Endothelial cell of umbilical vein (primary cell): ENCODE results near the gene GTF3C1. TPM values are rescaled to one million over a fixed set of nuclear protein-coding genes. Genes with fewer than 3 reads are reported as not detected.

Experiments
- BruUV-seq: library from RNA; stranded (reverse); fragments of 400-500 nt; replicated peaks from 2 replicates; lab custom pipeline; 2021; lab: Mats Ljungman, UMichigan
- CTCF ChIA-PET: fragments of 300-600, 350-600 bp; sonication (Branson Sonifier 250); formaldehyde crosslinking; loops from one replicate; lab custom pipeline; 2021; ENCODE audit warnings: antibody characterized with exemption, inconsistent platforms; lab: Charles Lee
- POLR2A ChIA-PET: fragments of 300-600, 350-600 bp; sonication (Branson Sonifier 250); formaldehyde crosslinking; loops from one replicate; lab custom pipeline; 2021; ENCODE audit warnings: antibody characterized with exemption, inconsistent platforms; lab: Charles Lee
- DNase-seq: peaks from one replicate; pipeline ENCODE4 v3.0.0-alpha.2; 2011; ENCODE audit warnings: low read depth, low spot score
- FAIRE-seq: peaks from 2 replicates; lab custom pipeline; 2011; peaks lifted over from hg19 to GRCh38; lab: Jason Lieb, UNC
- H2AFZ ChIP-seq: 2 replicates; pipeline ENCODE4 v1.6.0; 2012; ENCODE audit warnings: low read depth, low read length, control low read depth, inconsistent platforms
- H3K27ac ChIP-seq: 2 replicates; pipeline ENCODE4 v1.5.1; 2011; ENCODE audit warnings: low read depth, mild to moderate bottlenecking, control low read depth, low read length, moderate library complexity; ENCODE audit not compliant: insufficient read depth
- H3K27me3 ChIP-seq, 2 experiments: 2 replicates each; pipeline versions ENCODE4 v1.6.0 to v1.6.1; 2011; ENCODE audit warnings: low read length in 2 of 2, mixed read lengths in 1 of 2; ENCODE audit not compliant: control insufficient read depth in 2 of 2, insufficient read depth in 2 of 2
- H3K36me3 ChIP-seq, 2 experiments: 2 replicates in 1 of 2; 3 replicates in 1 of 2; pipeline ENCODE4 v1.5.1; 2011; ENCODE audit warnings: low read length in 2 of 2, mild to moderate bottlenecking in 1 of 2, moderate library complexity in 1 of 2; ENCODE audit not compliant: control insufficient read depth in 2 of 2, insufficient read depth in 2 of 2; ENCODE audit errors: extremely low read depth in 1 of 2
- H3K4me1 ChIP-seq: 3 replicates; pipeline ENCODE4 v1.5.1; 2011; ENCODE audit warnings: mild to moderate bottlenecking, low read length; ENCODE audit not compliant: control insufficient read depth, insufficient read depth; ENCODE audit errors: extremely low read depth
- H3K4me2 ChIP-seq: 2 replicates; pipeline ENCODE4 v1.6.1; 2011; ENCODE audit warnings: low read length, control low read depth, mixed read lengths; ENCODE audit not compliant: insufficient read depth
- H3K4me3 ChIP-seq, 3 experiments: fragments of 200-600 bp in 1 of 3; sonication (generic), shearing (Covaris generic) in 1 of 3; replicated peaks in 1 of 3; 2 replicates each; pipeline ENCODE4 v1.5.1; 2011 to 2016; ENCODE audit warnings: control low read depth in 3 of 3, low read length in 3 of 3, mild to moderate bottlenecking in 2 of 3, inconsistent platforms in 1 of 3, low read depth in 1 of 3, moderate library complexity in 1 of 3; ENCODE audit not compliant: insufficient read depth in 1 of 3
- H3K79me2 ChIP-seq: 2 replicates; pipeline ENCODE4 v1.6.0; 2012; ENCODE audit warnings: low read length, inconsistent platforms; ENCODE audit not compliant: control insufficient read depth, insufficient read depth
- H3K9ac ChIP-seq: replicated peaks from 2 replicates; pipeline ENCODE3; 2011; ENCODE audit warnings: low read length, control low read depth; ENCODE audit not compliant: insufficient read depth; ENCODE audit errors: extremely low read depth
- H3K9me1 ChIP-seq: replicated peaks from 3 replicates; pipeline ENCODE4 v1.6.0; 2011; ENCODE audit warnings: mild to moderate bottlenecking, low read length; ENCODE audit not compliant: control insufficient read depth, insufficient read depth; ENCODE audit errors: extremely low read depth
- H3K9me3 ChIP-seq: replicated peaks from 2 replicates; pipeline ENCODE4 v1.5.1; 2012; ENCODE audit warnings: low read length, inconsistent platforms; ENCODE audit not compliant: control insufficient read depth, insufficient read depth
- H4K20me1 ChIP-seq: replicated peaks from 2 replicates; pipeline ENCODE3; 2011; ENCODE audit warnings: mild to moderate bottlenecking, low read length; ENCODE audit not compliant: control insufficient read depth, insufficient read depth; ENCODE audit errors: extremely low read depth
- FOS ChIP-seq: IDR thresholded peaks from 2 replicates; pipeline ENCODE4 v1.6.1; 2011; ENCODE audit warnings: mild to moderate bottlenecking, low read length, moderate library complexity, borderline replicate concordance; ENCODE audit not compliant: insufficient read depth
- GATA2 ChIP-seq: IDR thresholded peaks from 2 replicates; pipeline ENCODE4 v1.7.0; 2011; ENCODE audit warnings: low read depth, mild to moderate bottlenecking, moderate library complexity, mixed read lengths, low read length; ENCODE audit not compliant: insufficient read length, insufficient read depth
- JUN ChIP-seq: IDR thresholded peaks from 2 replicates; pipeline ENCODE4 v1.6.1; 2011; ENCODE audit warnings: borderline replicate concordance, low read depth; ENCODE audit not compliant: insufficient read length, insufficient read depth
- MAX ChIP-seq: IDR thresholded peaks from 2 replicates; pipeline ENCODE4 v1.6.1; 2011; ENCODE audit not compliant: insufficient read depth, insufficient read length
- POLR2A ChIP-seq: IDR thresholded peaks from 2 replicates; pipeline ENCODE4 v1.6.1; 2012; ENCODE audit warnings: low read depth, mild to moderate bottlenecking, control low read depth, low read length
- dilution Hi-C: fragments of 300-500 bp; cut with MboI; formaldehyde crosslinking; loops from one replicate; pipeline ENCODE4 v1.15.0; 2019; ENCODE audit warnings: low sequenced_read_pairs; ENCODE audit not compliant: extremely low pct_ligation_motif_present
- intact Hi-C: fragments of 100-400 bp; cut with micrococcal nuclease; formaldehyde crosslinking; loops from one replicate; pipeline ENCODE4 v1.10.0; 2022
- polyA plus RNA-seq, 4 experiments: library from polyadenylated mRNA; depleted of rRNA in 3 of 4; stranded (reverse) in 3 of 4; unstranded in 1 of 4; fragments of >200 nt; gene quantifications; 2 replicates each; pipeline versions ENCODE4 v1.2.1 to v1.2.3, GENCODE V29; 2011 to 2012; ENCODE audit warnings: missing spikeins in 1 of 4
- total RNA-seq: library from RNA; stranded (reverse); gene quantifications from 2 replicates; pipeline ENCODE4 v1.2.3, GENCODE V29; 2021
- TF ChIP-seq, protein P1 (sequence below), 2 donors: IDR thresholded peaks; 1 replicate in 1 of 2; 2 replicates in 1 of 2; pipeline ENCODE4 v1.5.1; 2011; ENCODE audit warnings: low read length in 2 of 2, mild to moderate bottlenecking in 2 of 2, moderate library complexity in 2 of 2, control low read depth in 1 of 2, inconsistent platforms in 1 of 2, low read depth in 1 of 2; ENCODE audit not compliant: insufficient read depth in 1 of 2; ENCODE audit errors: extremely low read depth in 1 of 2

The GTF3C1 gene
- total and polyA plus RNA-seq, 2 donors (not counting 3 experiments of a cell fraction or from before 2014, with no cell fraction given), result 58.1 to 86.1 TPM

DNA sequence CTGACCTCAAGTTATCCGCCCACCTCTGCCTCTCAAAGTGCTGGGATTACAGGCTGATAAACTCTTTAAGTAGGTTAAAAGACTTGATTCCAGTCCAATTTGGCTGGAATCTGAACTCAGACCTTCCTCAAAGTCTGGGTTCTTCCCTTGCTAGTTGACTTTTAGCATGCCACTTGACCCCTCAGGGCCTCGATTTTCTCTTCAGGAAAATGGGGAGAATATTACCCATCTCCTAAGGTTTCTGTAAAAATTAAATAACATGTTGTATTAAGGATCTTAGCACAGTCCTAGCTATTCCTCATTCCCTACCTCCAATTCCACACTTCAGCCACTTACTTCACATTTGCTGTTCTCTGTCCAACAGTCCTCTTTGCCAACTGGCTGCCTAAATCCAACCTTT lies 1.9 kb downstream of the GTF3C1 start:
- FAIRE-seq (no peak), DNase-seq (no peak)
- Histone ChIP-seq H3K9me3 (no peaks in the 10 kb centered on the region), H3K36me3 (peaks cover 7 to 21% of the 10 kb centered on the region in 2 experiments), H3K9ac (no peak overlapping the region), H4K20me1 (no peaks in the 10 kb centered on the region), H3K27me3 (no peaks in the 10 kb centered on the region), H3K27ac (no peak overlapping the region), H3K4me3 (no peak overlapping the region), H3K4me1 (peaks cover 14% of the 10 kb centered on the region), H3K79me2 (peaks cover 39% of the 10 kb centered on the region), H3K9me1 (no peaks in the 10 kb centered on the region), H2AFZ (no peak overlapping the region), H3K4me2 (no peak overlapping the region)
- dilution Hi-C loops (no loop called here), intact Hi-C loops (no loop called here)
- no TSS peak for BruUV-seq
- POLR2A ChIA-PET, result no interaction called here
- CTCF ChIA-PET, result interaction anchor here (1.2 to 1.4 kb wide), 2 partner anchors 10 to 523 kb away, joined by 3 read pairs; no protein-coding TSS in a partner anchor
- TF ChIP-seq, protein P1, sequence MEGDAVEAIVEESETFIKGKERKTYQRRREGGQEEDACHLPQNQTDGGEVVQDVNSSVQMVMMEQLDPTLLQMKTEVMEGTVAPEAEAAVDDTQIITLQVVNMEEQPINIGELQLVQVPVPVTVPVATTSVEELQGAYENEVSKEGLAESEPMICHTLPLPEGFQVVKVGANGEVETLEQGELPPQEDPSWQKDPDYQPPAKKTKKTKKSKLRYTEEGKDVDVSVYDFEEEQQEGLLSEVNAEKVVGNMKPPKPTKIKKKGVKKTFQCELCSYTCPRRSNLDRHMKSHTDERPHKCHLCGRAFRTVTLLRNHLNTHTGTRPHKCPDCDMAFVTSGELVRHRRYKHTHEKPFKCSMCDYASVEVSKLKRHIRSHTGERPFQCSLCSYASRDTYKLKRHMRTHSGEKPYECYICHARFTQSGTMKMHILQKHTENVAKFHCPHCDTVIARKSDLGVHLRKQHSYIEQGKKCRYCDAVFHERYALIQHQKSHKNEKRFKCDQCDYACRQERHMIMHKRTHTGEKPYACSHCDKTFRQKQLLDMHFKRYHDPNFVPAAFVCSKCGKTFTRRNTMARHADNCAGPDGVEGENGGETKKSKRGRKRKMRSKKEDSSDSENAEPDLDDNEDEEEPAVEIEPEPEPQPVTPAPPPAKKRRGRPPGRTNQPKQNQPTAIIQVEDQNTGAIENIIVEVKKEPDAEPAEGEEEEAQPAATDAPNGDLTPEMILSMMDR (IDR thresholded peaks at IDR 0.05; ENCODE audit: extremely low read depth in 1 of 2, insufficient read depth in 1 of 2, low read depth in 1 of 2, low read length in 2 of 2), result no peak
- TF ChIP-seq JUN (no peak), GATA2 (no peak), MAX (no peak), FOS (no peak), POLR2A (no peak)
